ENCODE data around the gene LRRC56.
"Not testable (repeated sequence)": the region's sequence is repeated elsewhere in the genome, so short reads cannot be mapped to it uniquely, and the experiment has no call there.

Gene LRRC56

GRCh38 chr11:559712-560304 is 22.5 kb downstream of the LRRC56 start:
- DNase-seq = no peak

- DNase-seq = peak; percentile 78
These were observed 23.2 kb downstream of the LRRC56 start, which contains the start of the genes LMNTD2 and RASSF7 for GRCh38 chr11:560305-561147. TSS of gene LMNTD2 (minus strand) at chr11:560738. CDS start at chr11:560716, 22 bp downstream. TSS of gene RASSF7 (plus strand) at chr11:560970. CDS start at chr11:561769, 799 bp downstream.

GRCh38 chr11:561148-562003 is 24.0 kb downstream of the LRRC56 start:
- peak; percentile 48 for DNase-seq

- no peak for DNase-seq
These were observed 24.8 kb downstream of the LRRC56 start for GRCh38 chr11:562046-562645.

DNA sequence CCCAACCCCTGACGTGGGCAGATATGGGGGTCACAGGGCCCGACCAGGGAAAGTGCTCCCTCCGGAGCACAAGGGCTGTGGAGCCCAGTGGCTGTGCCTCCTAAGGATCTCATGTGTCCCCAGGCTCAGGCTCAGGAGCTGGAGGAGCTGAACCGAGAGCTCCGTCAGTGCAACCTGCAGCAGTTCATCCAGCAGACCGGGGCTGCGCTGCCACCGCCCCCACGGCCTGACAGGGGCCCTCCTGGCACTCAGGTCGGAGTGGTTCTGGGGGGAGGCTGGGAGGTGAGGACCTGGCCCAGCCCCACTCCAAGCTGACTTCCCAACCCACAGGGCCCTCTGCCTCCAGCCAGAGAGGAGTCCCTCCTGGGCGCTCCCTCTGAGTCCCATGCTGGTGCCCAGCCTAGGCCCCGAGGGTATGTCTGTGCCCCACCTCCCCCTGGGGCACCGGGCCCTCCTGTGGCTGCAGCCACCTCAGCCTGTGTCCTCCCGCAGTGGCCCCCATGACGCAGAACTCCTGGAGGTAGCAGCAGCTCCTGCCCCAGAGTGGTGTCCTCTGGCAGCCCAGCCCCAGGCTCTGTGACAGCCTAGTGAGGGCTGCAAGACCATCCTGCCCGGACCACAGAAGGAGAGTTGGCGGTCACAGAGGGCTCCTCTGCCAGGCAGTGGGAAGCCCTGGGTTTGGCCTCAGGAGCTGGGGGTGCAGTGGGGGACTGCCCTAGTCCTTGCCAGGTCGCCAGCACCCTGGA is 25.9 kb downstream of the LRRC56 start:
- no peak for DNase-seq

DNA sequence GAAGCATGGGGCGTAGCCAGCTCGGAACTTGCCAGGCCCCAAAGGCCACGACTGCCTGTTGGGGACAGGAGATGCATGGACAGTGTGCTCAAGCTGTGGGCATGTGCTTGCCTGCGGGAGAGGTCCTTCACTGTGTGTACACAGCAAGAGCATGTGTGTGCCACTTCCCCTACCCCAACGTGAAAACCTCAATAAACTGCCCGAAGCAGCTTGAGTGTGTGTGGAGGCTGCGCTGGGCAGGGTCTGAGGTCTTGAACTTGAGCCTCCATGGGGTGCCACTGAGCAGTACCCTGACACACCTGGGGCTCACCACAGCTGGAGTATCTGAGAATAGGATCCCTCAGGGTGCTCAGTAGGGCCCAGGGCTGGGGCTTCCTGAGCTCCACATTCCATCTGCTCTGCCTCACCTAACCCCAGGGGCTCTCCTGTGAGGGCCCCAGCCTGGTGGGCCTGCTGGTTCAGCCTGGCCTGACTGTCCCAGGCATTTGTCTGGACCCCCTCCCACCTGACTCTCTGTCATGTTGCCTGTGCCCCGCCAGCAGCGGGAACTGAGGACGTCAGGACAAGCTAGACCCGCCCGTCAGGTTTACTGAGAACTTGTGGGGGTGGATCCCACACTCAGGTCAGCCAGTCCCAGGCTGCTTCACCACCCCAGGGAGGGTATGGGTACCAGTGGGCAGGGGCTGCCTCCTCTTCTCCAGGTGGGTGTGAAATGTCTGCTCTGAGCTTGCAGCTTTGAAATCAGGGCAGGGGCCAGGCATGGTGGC is 26.7 kb downstream of the LRRC56 start:
- no peak for DNase-seq

- DNase-seq = no peak
These were observed 28.7 kb downstream of the LRRC56 start for GRCh38 chr11:565921-566509.

GRCh38 chr11:567011-567628 is 29.8 kb downstream of the LRRC56 start:
- no peak for DNase-seq

DNA sequence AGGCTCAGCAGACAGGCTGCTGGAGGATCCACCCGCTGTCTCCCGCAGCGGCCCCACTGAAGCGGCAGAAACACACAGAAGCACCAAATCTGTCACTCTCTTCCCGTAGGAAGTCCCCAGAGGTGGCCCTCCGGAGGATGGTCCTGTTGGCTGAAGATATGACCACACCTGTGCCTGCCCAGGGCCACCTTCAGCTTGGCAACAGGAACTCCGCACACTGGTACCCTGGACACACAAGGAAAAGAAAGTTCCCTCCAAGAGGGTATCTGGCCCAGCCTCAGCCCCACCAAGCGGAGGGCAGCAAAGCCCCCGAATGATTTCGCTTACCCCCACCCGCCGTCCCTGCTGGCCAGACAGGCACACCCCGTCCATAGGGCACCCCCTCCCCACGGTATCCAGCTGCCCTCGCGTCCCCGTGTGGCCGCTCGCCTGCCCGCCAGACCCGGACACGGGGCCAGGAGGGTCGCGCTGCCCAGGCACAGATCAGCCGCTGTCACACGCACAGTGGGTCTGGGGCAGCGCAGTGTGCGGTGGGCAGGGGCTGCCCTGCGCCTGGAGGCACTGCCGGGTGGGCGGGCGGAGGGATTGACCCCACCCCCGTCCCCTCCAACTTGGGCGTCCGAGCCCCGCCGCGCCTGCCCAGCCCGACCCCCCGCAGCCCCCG is 30.4 kb downstream of the LRRC56 start:
- no peak for DNase-seq

GRCh38 chr11:568306-569157 is 31.2 kb downstream of the LRRC56 start:
- peak; percentile 96 for DNase-seq

- DNase-seq = no peak
These were observed 32.0 kb downstream of the LRRC56 start for GRCh38 chr11:569158-569885.

- no peak for DNase-seq
These were observed 34.5 kb downstream of the LRRC56 start for GRCh38 chr11:571802-572185.

DNA sequence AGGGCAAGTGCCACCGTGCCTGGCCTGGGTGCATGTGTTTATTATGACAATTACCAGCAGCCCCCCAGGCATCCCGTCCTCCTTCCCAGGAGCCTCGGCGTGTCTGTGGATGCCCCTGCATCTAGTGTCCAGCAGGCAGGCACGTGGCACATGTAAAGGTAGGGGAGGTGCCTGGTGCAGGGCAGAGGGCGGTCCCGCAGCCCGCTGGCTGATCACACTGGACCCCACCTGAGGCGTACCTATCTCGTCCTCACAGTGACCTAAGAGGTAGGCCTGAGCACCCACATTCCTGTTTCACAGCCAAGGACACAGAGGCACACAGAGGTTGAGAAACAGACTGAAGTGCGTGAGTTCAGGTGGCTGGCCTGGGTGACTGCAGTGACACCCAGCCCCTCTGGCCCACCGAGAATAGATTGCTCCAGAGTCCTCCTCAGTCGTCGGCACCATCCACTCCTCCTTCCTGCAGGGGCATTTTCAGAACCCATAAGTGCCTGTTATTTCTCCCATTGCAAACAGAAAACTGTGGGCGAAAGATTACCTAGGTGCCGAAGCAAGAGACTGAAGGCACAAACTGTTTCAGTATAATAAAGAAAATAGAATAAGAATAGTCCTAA is 35.9 kb downstream of the LRRC56 start:
- no peak for DNase-seq

GRCh38 chr11:574031-574570 is 36.8 kb downstream of the LRRC56 start:
- DNase-seq = not testable (repeated sequence)

- no peak for DNase-seq
These were observed 37.4 kb downstream of the LRRC56 start for GRCh38 chr11:574632-575312.

DNA sequence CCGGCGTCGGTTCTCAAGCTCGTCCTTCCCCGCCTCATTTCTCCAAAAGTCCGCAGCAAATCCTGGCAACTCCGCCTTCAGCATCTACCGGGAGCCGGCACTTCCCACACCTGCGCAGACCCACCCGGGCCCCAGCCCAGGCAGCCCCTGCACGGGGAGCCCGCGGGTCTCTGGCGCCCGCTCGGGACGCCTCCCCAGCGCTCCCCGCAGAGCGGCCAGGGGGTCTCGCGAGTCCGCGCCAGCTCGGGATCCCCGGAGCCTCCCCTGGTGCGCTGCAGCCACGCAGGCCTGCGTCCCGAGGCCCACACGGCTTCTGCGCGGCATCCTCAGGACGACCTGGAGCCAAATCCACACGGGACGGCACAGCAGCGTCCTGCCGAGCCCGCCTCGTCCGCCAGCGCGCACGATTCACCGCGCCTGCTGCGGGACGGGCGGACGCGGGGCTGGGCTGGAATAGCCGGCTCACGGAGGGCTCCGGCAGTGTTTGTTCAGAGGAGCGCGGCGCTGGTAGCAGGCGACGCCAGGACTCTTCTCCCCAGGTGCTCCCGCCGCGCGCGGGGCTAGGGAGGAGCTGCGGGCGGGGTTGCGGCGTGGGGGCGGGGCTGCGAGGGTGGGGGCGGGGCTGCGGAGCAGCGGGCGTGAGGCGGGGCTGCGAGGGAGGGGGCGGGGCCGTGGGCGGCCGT is 38.1 kb downstream of the LRRC56 start:
- DNase-seq = no peak

Measured in fibroblast of skin of back (primary cell).